GM21825 (cell line): ENCODE measurements around the gene NUDT3.
"Not testable (repeated sequence)": the region's sequence is repeated elsewhere in the genome, so short reads cannot be mapped to it uniquely, and the experiment has no call there.

Source experiments
- ATAC-seq: cut with Tn5 transposase; IDR thresholded peaks from one replicate; pipeline ENCODE4 v1.9.1; 2021; ENCODE audit warnings: mild to moderate bottlenecking, moderate library complexity; ENCODE audit not compliant: unreplicated experiment

The NUDT3 gene

GRCh38 chr6:34346175-34347119 lies 46.0 kb downstream of the NUDT3 start:
- no peak for ATAC-seq

GRCh38 chr6:34343806-34344205 lies 48.7 kb downstream of the NUDT3 start:
- ATAC-seq, result no peak

GRCh38 chr6:34342247-34342646 lies 50.2 kb downstream of the NUDT3 start:
- ATAC-seq, result no peak

- ATAC-seq, result no peak
Observed at GRCh38 chr6:34341481-34341971, 50.9 kb downstream of the NUDT3 start.

- ATAC-seq, result no peak
Observed at GRCh38 chr6:34340906-34341480, 51.5 kb downstream of the NUDT3 start.

- no peak for ATAC-seq
Observed at GRCh38 chr6:34340394-34340793, 52.1 kb downstream of the NUDT3 start.

- ATAC-seq, result no peak
Observed at GRCh38 chr6:34339971-34340370, 52.5 kb downstream of the NUDT3 start.

GRCh38 chr6:34339432-34339831 lies 53.0 kb downstream of the NUDT3 start:
- no peak for ATAC-seq

- ATAC-seq, result no peak
Observed at GRCh38 chr6:34338811-34339210, 53.7 kb downstream of the NUDT3 start.

GRCh38 chr6:34338377-34338776 lies 54.1 kb downstream of the NUDT3 start:
- ATAC-seq, result no peak

GRCh38 chr6:34334796-34335416 lies 57.6 kb downstream of the NUDT3 start:
- ATAC-seq, result no peak

- no peak for ATAC-seq
Observed at GRCh38 chr6:34333858-34334257, 58.6 kb downstream of the NUDT3 start.

GRCh38 chr6:34332251-34333198 lies 59.9 kb downstream of the NUDT3 start:
- ATAC-seq, result no peak

- ATAC-seq, result no peak
Observed at GRCh38 chr6:34331371-34332050, 61.0 kb downstream of the NUDT3 start.

- not testable (repeated sequence) for ATAC-seq
Observed at GRCh38 chr6:34329814-34330213, 62.7 kb downstream of the NUDT3 start.

- ATAC-seq, result no peak
Observed at GRCh38 chr6:34328969-34329368, 63.5 kb downstream of the NUDT3 start.

- not testable (repeated sequence) for ATAC-seq
Observed at GRCh38 chr6:34327313-34328205, 64.9 kb downstream of the NUDT3 start.

- ATAC-seq, result no peak
Observed at GRCh38 chr6:34325633-34326032, 66.8 kb downstream of the NUDT3 start.
